ENCODE measurements around the gene FRAT1.

DNA sequence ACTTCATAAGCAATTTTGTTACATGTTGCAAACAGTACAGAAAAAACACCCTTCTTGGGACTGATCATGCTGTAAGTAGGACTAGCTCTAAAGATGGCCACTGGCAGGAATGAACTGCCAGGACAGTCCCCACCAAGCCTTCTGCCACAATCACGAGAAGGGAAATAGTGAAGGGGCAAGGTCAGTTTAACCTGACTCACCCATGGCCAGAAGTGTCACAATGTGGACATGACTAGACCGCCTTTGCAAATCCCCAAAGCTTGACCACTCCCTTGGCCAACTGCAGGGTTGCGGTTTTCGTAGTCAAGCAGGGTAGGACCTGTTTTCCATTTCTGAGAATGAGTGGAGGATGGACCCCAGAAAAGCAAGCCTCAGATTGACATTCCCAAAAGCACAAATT, 34.9 kb downstream of the FRAT1 start:
- TF ChIP-seq POLR2A (IDR thresholded peaks at IDR 0.05): no peak
- TF ChIP-seq, protein P1, sequence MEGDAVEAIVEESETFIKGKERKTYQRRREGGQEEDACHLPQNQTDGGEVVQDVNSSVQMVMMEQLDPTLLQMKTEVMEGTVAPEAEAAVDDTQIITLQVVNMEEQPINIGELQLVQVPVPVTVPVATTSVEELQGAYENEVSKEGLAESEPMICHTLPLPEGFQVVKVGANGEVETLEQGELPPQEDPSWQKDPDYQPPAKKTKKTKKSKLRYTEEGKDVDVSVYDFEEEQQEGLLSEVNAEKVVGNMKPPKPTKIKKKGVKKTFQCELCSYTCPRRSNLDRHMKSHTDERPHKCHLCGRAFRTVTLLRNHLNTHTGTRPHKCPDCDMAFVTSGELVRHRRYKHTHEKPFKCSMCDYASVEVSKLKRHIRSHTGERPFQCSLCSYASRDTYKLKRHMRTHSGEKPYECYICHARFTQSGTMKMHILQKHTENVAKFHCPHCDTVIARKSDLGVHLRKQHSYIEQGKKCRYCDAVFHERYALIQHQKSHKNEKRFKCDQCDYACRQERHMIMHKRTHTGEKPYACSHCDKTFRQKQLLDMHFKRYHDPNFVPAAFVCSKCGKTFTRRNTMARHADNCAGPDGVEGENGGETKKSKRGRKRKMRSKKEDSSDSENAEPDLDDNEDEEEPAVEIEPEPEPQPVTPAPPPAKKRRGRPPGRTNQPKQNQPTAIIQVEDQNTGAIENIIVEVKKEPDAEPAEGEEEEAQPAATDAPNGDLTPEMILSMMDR (IDR thresholded peaks at IDR 0.05): no peak

All from uterus (tissue), 2 donors.